HEK293 (cell line): ENCODE measurements around the gene NYAP2.

Experiments
- CTCF ChIA-PET: fragments of 350-600 bp; formaldehyde crosslinking; extraction: SDS; loops from one replicate; lab custom pipeline; 2021; ENCODE audit warnings: antibody characterized with exemption; lab: Yijun Ruan, JAX
- POLR2A ChIA-PET: fragments of 300-600 bp; formaldehyde crosslinking; extraction: SDS; loops from one replicate; lab custom pipeline; 2020; ENCODE audit warnings: antibody characterized with exemption, inconsistent platforms; lab: Yijun Ruan, JAX
- H3K27ac ChIP-seq: fragments of 200-500 bp; sonication (Bioruptor generic); 2 replicates; pipeline ENCODE4 v1.5.1; 2014; ENCODE audit warnings: low read depth, low read length, control low read depth, inconsistent platforms; ENCODE audit errors: extremely low read depth
- H3K36me3 ChIP-seq, 2 experiments: fragments of 200-500 bp in 1 of 2; sonication (Bioruptor generic) in 1 of 2; 1 replicate in 1 of 2; 2 replicates in 1 of 2; pipeline ENCODE4 v1.5.1; 2014 to 2017; ENCODE audit warnings: inconsistent platforms in 2 of 2, low read length in 2 of 2; ENCODE audit not compliant: control insufficient read depth in 2 of 2, insufficient read depth in 1 of 2
- H3K4me1 ChIP-seq: fragments of 200-500 bp; sonication (Bioruptor generic); 2 replicates; pipeline ENCODE4 v1.5.1; 2014; ENCODE audit warnings: mild to moderate bottlenecking, low read length, inconsistent platforms; ENCODE audit not compliant: control insufficient read depth, insufficient read depth
- H3K4me3 ChIP-seq: 2 replicates; pipeline ENCODE4 v1.5.1; 2011; ENCODE audit warnings: low read depth, mild to moderate bottlenecking, control low read depth, low read length, moderate library complexity
- H3K9me3 ChIP-seq: fragments of 200-500 bp; sonication (Bioruptor generic); 2 replicates; pipeline ENCODE4 v1.5.1; 2014; ENCODE audit warnings: low read depth, low read length, inconsistent platforms; ENCODE audit not compliant: control insufficient read depth, insufficient read depth
- ZEB2 ChIP-seq: fragments of 450-650 bp; formaldehyde crosslinking; IDR thresholded peaks from 2 replicates; pipeline ENCODE4 v1.5.1; 2016; ENCODE audit warnings: missing biosample characterization, missing genetic modification characterization
- ZNF121 ChIP-seq: fragments of 450-650 bp; formaldehyde crosslinking; IDR thresholded peaks from 2 replicates; pipeline ENCODE4 v1.5.1; 2016; ENCODE audit warnings: missing biosample characterization, missing genetic modification characterization
- ZNF223 ChIP-seq: fragments of 450-650 bp; formaldehyde crosslinking; IDR thresholded peaks from 2 replicates; pipeline ENCODE4 v1.5.1; 2016; ENCODE audit warnings: missing biosample characterization, missing genetic modification characterization
- ZNF248 ChIP-seq: fragments of 450-650 bp; formaldehyde crosslinking; IDR thresholded peaks from 2 replicates; pipeline ENCODE4 v1.5.1; 2017; ENCODE audit warnings: missing biosample characterization, missing genetic modification characterization
- ZNF266 ChIP-seq: fragments of 450-650 bp; formaldehyde crosslinking; IDR thresholded peaks from 2 replicates; pipeline ENCODE4 v1.5.1; 2016; ENCODE audit warnings: missing biosample characterization, missing genetic modification characterization, low read depth
- ZNF341 ChIP-seq: fragments of 450-650 bp; formaldehyde crosslinking; IDR thresholded peaks from 2 replicates; pipeline ENCODE4; 2016; ENCODE audit warnings: low read depth, missing biosample characterization, missing genetic modification characterization
- ZNF513 ChIP-seq: fragments of 450-650 bp; IDR thresholded peaks from 2 replicates; pipeline ENCODE4 v1.5.1; 2018; ENCODE audit warnings: missing biosample characterization, missing genetic modification characterization
- ZNF514 ChIP-seq: fragments of 450-650 bp; formaldehyde crosslinking; IDR thresholded peaks from 2 replicates; pipeline ENCODE4 v1.5.1; 2016; ENCODE audit warnings: missing biosample characterization, missing genetic modification characterization
- ZNF529 ChIP-seq: fragments of 450-650 bp; formaldehyde crosslinking; IDR thresholded peaks from 2 replicates; pipeline ENCODE4 v1.5.1; 2017; ENCODE audit warnings: missing genetic modification characterization, missing biosample characterization; ENCODE audit not compliant: insufficient replicate concordance
- ZNF561 ChIP-seq: fragments of 450-650 bp; IDR thresholded peaks from 2 replicates; pipeline ENCODE4 v1.5.1; 2018; ENCODE audit warnings: missing biosample characterization, missing genetic modification characterization, borderline replicate concordance
- ZNF654 ChIP-seq: fragments of 450-650 bp; formaldehyde crosslinking; IDR thresholded peaks from 2 replicates; pipeline ENCODE4 v1.5.1; 2016; ENCODE audit warnings: low read depth, missing biosample characterization, missing genetic modification characterization
- ZNF707 ChIP-seq: fragments of 450-650 bp; formaldehyde crosslinking; IDR thresholded peaks from 2 replicates; pipeline ENCODE4 v1.5.1; 2016; ENCODE audit warnings: missing biosample characterization, missing genetic modification characterization
- ZNF785 ChIP-seq: fragments of 450-650 bp; formaldehyde crosslinking; IDR thresholded peaks from 2 replicates; pipeline ENCODE4 v1.5.1; 2016; ENCODE audit warnings: missing biosample characterization, missing genetic modification characterization
- ZNF791 ChIP-seq: fragments of 450-650 bp; formaldehyde crosslinking; IDR thresholded peaks from 2 replicates; pipeline ENCODE4 v1.5.1; 2016; ENCODE audit warnings: missing biosample characterization, missing genetic modification characterization
- TF ChIP-seq, protein P1 (sequence below): fragments of 450-650 bp; IDR thresholded peaks from 2 replicates; pipeline ENCODE4 v1.5.1; 2018; ENCODE audit warnings: missing biosample characterization, mild to moderate bottlenecking, missing genetic modification characterization
- TF ChIP-seq, protein P2 (sequence below): fragments of 450-650 bp; formaldehyde crosslinking; IDR thresholded peaks from 2 replicates; pipeline ENCODE4 v1.5.1; 2016; ENCODE audit warnings: missing biosample characterization, missing genetic modification characterization, low read depth
- TF ChIP-seq, protein P3 (sequence below): fragments of 450-650 bp; formaldehyde crosslinking; conservative IDR thresholded peaks from 2 replicates; pipeline ENCODE4 v1.5.1; 2016; ENCODE audit warnings: low read depth, missing biosample characterization, missing genetic modification characterization
- TF ChIP-seq, protein P4 (sequence below): fragments of 450-650 bp; formaldehyde crosslinking; IDR thresholded peaks from 2 replicates; pipeline ENCODE4 v1.5.1; 2016; ENCODE audit warnings: missing biosample characterization, missing genetic modification characterization

NYAP2 gene

DNA sequence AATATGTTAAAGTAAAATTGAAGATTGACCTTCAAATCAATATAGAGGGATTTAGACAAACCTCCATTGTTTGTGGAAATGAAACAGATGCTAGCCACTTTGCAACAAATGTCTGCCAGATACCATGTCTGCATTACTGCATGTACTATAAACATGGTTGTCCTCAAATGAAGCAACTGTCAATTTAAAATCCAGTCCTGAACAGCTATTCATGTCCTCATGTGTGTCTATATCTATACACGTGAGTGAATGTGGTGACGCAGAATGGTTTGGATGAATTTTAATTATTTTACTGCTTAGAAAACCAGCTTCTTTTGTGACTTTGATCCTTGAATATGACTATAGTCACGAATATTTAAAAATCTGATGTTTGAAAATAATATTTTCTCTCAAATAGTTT lies 71.5 kb downstream of the NYAP2 start:
- ChIA-PET POLR2A (no interaction called here), CTCF (interaction anchor here (0.6 kb wide), 1 partner anchor 389 kb away, joined by 3 read pairs; no protein-coding TSS in a partner anchor)
- no peaks in the 10 kb centered on the region for H3K9me3 ChIP-seq
- H3K36me3 ChIP-seq = no peaks in the 10 kb centered on the region
- no peak for TF ChIP-seq ZNF654
- TF ChIP-seq ZEB2 (tag by site-specific recombination) = no peak
- TF ChIP-seq ZNF513 (tag by site-specific recombination) = no peak
- no peak overlapping the region for H3K4me3 ChIP-seq
- H3K27ac ChIP-seq = no peak overlapping the region
- H3K4me1 ChIP-seq = no peaks in the 10 kb centered on the region

DNA sequence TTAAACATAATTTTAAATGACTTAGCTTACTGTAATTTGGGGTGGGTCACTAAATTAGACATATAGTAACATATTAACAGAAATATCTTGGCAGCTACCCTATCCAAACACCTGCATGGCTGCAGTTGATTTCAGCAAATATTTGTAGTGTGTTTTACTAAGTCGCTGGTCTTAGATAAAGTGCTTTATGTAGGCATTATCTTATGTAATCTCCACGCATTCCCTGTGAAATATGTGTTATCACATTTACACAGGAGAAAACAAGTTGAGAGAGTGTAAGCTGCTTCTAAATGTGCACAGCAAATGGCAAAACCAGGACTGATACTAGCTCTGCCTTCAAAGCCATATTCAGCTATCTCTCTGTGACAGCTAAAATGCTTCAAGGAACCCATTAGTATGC lies 72.0 kb downstream of the NYAP2 start:
- CTCF ChIA-PET = interaction anchor here (0.6 kb wide), 1 partner anchor 389 kb away, joined by 3 read pairs; no protein-coding TSS in a partner anchor
- Histone ChIP-seq H3K27ac (no peak overlapping the region), H3K36me3 (no peaks in the 10 kb centered on the region), H3K4me3 (no peak overlapping the region), H3K9me3 (no peaks in the 10 kb centered on the region), H3K4me1 (no peaks in the 10 kb centered on the region)
- POLR2A ChIA-PET = no interaction called here
- no peak for TF ChIP-seq ZNF785

DNA sequence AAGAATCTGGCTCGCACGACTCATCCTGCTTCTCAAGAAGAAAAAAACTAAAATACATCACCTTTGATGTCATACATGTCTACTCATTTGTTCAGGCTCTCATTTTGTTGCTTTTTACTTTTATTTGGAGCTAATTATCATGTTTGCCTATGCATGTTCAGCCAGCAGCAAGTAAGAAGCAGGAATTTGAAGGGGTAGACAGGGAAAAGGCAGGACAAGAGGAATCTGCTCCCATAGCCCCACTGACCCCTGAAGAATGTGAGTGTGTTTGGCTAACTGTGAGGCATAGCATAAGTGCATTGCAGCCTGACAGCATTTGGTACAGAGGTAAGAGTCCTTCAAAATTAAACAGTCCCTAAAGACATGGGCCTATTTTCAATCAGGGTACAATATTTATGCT lies 72.7 kb downstream of the NYAP2 start:
- ChIA-PET CTCF (no interaction called here), POLR2A (no interaction called here)
- TF ChIP-seq ZNF121 (tag by site-specific recombination) (no peak), ZNF791 (tag by site-specific recombination) (no peak), ZNF707 (tag by site-specific recombination) (no peak), ZNF341 (tag by site-specific recombination) (no peak)
- TF ChIP-seq, protein P1, sequence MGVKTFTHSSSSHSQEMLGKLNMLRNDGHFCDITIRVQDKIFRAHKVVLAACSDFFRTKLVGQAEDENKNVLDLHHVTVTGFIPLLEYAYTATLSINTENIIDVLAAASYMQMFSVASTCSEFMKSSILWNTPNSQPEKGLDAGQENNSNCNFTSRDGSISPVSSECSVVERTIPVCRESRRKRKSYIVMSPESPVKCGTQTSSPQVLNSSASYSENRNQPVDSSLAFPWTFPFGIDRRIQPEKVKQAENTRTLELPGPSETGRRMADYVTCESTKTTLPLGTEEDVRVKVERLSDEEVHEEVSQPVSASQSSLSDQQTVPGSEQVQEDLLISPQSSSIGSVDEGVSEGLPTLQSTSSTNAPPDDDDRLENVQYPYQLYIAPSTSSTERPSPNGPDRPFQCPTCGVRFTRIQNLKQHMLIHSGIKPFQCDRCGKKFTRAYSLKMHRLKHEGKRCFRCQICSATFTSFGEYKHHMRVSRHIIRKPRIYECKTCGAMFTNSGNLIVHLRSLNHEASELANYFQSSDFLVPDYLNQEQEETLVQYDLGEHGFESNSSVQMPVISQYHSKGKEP (tag by site-specific recombination) = no peak
- no peaks in the 10 kb centered on the region for H3K4me1 ChIP-seq
- no peaks in the 10 kb centered on the region for H3K9me3 ChIP-seq
- no peaks in the 10 kb centered on the region for H3K36me3 ChIP-seq
- no peak overlapping the region for H3K27ac ChIP-seq
- no peak overlapping the region for H3K4me3 ChIP-seq

DNA sequence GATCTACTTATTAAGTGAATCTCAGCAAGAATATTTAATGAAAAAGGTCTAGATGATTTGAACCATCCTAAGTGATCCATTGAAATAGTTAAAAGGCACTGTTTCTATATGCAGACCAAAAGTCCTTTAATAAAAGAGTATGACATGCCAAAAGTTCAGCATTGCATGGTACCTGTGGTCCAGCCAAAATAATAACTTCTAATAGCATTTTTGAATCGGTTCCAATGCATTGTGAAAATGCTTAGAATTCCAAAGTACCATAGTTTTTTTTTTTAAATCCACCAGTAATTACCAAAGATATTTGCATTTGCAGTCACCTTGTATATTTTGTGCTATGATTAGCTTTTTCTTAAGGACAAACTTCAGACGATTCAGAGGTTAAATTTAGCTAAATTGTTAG lies 79.9 kb downstream of the NYAP2 start:
- ChIA-PET CTCF (interaction anchor here (0.7 kb wide), 1 partner anchor 80 kb away, joined by 4 read pairs; no protein-coding TSS in a partner anchor), POLR2A (no interaction called here)
- no peak overlapping the region for H3K27ac ChIP-seq
- H3K4me1 ChIP-seq = no peaks in the 10 kb centered on the region
- no peak overlapping the region for H3K4me3 ChIP-seq
- no peaks in the 10 kb centered on the region for H3K36me3 ChIP-seq
- H3K9me3 ChIP-seq = no peaks in the 10 kb centered on the region
- TF ChIP-seq ZNF561 (no peak), ZNF223 (tag by site-specific recombination) (no peak), ZNF514 (tag by site-specific recombination) (no peak), ZNF529 (tag by site-specific recombination) (no peak), ZNF266 (tag by site-specific recombination) (no peak), ZNF248 (tag by site-specific recombination) (no peak)
- TF ChIP-seq, protein P2, sequence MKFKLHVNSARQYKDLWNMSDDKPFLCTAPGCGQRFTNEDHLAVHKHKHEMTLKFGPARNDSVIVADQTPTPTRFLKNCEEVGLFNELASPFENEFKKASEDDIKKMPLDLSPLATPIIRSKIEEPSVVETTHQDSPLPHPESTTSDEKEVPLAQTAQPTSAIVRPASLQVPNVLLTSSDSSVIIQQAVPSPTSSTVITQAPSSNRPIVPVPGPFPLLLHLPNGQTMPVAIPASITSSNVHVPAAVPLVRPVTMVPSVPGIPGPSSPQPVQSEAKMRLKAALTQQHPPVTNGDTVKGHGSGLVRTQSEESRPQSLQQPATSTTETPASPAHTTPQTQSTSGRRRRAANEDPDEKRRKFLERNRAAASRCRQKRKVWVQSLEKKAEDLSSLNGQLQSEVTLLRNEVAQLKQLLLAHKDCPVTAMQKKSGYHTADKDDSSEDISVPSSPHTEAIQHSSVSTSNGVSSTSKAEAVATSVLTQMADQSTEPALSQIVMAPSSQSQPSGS (tag by site-specific recombination) = no peak
- TF ChIP-seq, protein P3, sequence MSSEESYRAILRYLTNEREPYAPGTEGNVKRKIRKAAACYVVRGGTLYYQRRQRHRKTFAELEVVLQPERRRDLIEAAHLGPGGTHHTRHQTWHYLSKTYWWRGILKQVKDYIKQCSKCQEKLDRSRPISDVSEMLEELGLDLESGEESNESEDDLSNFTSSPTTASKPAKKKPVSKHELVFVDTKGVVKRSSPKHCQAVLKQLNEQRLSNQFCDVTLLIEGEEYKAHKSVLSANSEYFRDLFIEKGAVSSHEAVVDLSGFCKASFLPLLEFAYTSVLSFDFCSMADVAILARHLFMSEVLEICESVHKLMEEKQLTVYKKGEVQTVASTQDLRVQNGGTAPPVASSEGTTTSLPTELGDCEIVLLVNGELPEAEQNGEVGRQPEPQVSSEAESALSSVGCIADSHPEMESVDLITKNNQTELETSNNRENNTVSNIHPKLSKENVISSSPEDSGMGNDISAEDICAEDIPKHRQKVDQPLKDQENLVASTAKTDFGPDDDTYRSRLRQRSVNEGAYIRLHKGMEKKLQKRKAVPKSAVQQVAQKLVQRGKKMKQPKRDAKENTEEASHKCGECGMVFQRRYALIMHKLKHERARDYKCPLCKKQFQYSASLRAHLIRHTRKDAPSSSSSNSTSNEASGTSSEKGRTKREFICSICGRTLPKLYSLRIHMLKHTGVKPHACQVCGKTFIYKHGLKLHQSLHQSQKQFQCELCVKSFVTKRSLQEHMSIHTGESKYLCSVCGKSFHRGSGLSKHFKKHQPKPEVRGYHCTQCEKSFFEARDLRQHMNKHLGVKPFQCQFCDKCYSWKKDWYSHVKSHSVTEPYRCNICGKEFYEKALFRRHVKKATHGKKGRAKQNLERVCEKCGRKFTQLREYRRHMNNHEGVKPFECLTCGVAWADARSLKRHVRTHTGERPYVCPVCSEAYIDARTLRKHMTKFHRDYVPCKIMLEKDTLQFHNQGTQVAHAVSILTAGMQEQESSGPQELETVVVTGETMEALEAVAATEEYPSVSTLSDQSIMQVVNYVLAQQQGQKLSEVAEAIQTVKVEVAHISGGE (tag by site-specific recombination) = no peak
- TF ChIP-seq, protein P4, sequence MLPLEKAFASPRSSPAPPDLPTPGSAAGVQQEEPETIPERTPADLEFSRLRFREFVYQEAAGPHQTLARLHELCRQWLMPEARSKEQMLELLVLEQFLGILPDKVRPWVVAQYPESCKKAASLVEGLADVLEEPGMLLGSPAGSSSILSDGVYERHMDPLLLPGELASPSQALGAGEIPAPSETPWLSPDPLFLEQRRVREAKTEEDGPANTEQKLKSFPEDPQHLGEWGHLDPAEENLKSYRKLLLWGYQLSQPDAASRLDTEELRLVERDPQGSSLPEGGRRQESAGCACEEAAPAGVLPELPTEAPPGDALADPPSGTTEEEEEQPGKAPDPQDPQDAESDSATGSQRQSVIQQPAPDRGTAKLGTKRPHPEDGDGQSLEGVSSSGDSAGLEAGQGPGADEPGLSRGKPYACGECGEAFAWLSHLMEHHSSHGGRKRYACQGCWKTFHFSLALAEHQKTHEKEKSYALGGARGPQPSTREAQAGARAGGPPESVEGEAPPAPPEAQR = no peak
